ENCODE results near the gene FAM83G.

FAM83G gene

GRCh38 chr17:18921912-18922451 lies 82.6 kb downstream of the FAM83G start:
- DNase-seq (ENCODE audit: low read depth in 2 of 2, low spot score in 1 of 2) = no peak

- no peak for DNase-seq (ENCODE audit: low read depth in 2 of 2, low spot score in 1 of 2)
Measured at GRCh38 chr17:18921485-18921884, 83.1 kb downstream of the FAM83G start.

- DNase-seq (ENCODE audit: low read depth in 2 of 2, low spot score in 1 of 2) = no peak
Measured at GRCh38 chr17:18920911-18921441, 83.6 kb downstream of the FAM83G start.

- DNase-seq (ENCODE audit: low read depth in 2 of 2, low spot score in 1 of 2) = no peak
Measured at GRCh38 chr17:18919963-18920362, 84.6 kb downstream of the FAM83G start.

Measured in stimulated activated CD8-positive, alpha-beta memory T cell treated with anti-CD3 and anti-CD28 coated beads, Interleukin-4, amount 100 ng/mL, for 1 hour (primary cell).